IPS DF 6.9 (cell line): ENCODE measurements around the gene KRT25.
"Not testable (repeated sequence)": the region's sequence is repeated elsewhere in the genome, so short reads cannot be mapped to it uniquely, and the experiment has no call there.

Experiments used
- DNase-seq: peaks from one replicate; pipeline ENCODE4 v3.0.0-alpha.2; 2013; ENCODE audit warnings: low read depth, low spot score
- H3K27ac ChIP-seq: one replicate; pipeline ENCODE4 v1.5.1; 2013; ENCODE audit warnings: low read length, control low read depth
- H3K27me3 ChIP-seq: 2 replicates; pipeline ENCODE4 v1.6.1; 2013; ENCODE audit warnings: mild to moderate bottlenecking, low read length; ENCODE audit not compliant: control insufficient read depth, insufficient read depth
- H3K36me3 ChIP-seq: 2 replicates; pipeline ENCODE4 v1.6.1; 2013; ENCODE audit warnings: low read length; ENCODE audit not compliant: control insufficient read depth, insufficient read depth
- H3K4me1 ChIP-seq: 2 replicates; pipeline ENCODE4 v1.6.1; 2013; ENCODE audit warnings: low read length; ENCODE audit not compliant: control insufficient read depth, insufficient read depth
- H3K4me3 ChIP-seq: 2 replicates; pipeline ENCODE4 v1.5.1; 2013; ENCODE audit warnings: mild to moderate bottlenecking, low read length
- H3K9me3 ChIP-seq: 2 replicates; pipeline ENCODE4 v1.6.1; 2013; ENCODE audit warnings: low read length, inconsistent platforms; ENCODE audit not compliant: control insufficient read depth, insufficient read depth
- WGBS: extraction: QIAGEN DNeasy Blood & Tissue Kit; methylation state at CpG from one replicate; pipeline ENCODE4 v1.1.7; 2013; ENCODE audit warnings: mixed read lengths, missing lambda C conversion rate; ENCODE audit not compliant: insufficient read length, insufficient coverage; 5-methylcytosine and 5-hydroxymethylcytosine counted together

Gene KRT25

DNA sequence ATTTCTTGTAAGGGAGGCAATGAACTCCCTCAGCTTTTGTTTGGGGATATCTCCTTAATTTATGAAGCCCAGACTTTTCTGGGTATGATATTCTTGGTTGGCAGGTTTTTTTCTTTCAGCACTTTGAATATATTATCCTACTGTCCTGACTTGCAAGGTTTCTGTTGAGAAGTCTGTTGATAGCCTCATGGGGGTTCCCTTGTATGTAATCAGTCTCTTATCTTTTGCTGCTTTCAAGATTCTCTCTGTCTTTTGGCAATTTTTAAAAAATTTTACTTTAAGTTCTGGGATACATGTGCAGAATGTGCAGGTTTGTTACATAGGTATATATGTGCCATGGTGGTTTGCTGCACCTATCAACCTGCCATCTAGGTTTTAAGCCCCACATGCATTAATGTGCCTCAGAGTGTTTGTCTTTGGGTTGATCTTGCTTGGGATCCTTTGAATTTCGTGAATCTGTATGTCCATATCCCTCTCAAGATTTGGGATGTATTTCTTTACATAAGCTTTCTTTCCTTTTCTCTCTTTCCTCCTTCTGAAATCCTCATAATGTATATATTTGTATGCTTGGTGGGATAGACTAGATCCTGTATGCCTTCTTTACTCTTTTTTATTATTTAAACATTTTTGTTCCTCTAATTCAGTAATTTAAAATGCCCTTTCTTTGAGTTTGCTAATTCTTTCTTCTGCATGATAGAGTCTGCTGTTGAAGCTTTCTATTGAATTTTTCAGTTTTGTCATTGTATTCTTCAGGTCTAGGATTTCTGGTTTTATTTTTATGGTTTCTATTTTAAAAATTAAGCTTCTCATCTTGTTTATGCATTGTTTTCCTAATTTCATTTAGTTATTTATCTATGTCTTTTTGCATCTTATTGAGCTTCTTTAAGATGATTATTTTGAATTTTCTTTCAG, 5.2 kb upstream of the KRT25 start:
- Histone ChIP-seq H3K27ac (no peak overlapping the region), H3K27me3 (no peaks in the 10 kb centered on the region), H3K4me1 (no peaks in the 10 kb centered on the region), H3K4me3 (no peak overlapping the region), H3K36me3 (no peaks in the 10 kb centered on the region), H3K9me3 (peaks cover 2% of the 10 kb centered on the region; the same call in 1 of the 2 replicates)
- no CpG with 5 or more reads among the region's 1 CpG for WGBS
- no peak for DNase-seq

- H3K27me3 ChIP-seq: no peaks in the 10 kb centered on the region
- H3K9me3 ChIP-seq: no peaks in the 10 kb centered on the region
- WGBS: no CpG with 5 or more reads among the region's 3 CpGs
- no peaks in the 10 kb centered on the region; the same call in 1 of the 2 replicates for H3K4me1 ChIP-seq
- no peak overlapping the region for H3K27ac ChIP-seq
- no peak for DNase-seq
- H3K36me3 ChIP-seq: no peaks in the 10 kb centered on the region
- no peak overlapping the region for H3K4me3 ChIP-seq
Measured at GRCh38 chr17:40753804-40754203, 1.3 kb downstream of the KRT25 start.

- no peaks in the 10 kb centered on the region for H3K36me3 ChIP-seq
- H3K4me3 ChIP-seq: no peak overlapping the region
- DNase-seq: no peak
- H3K9me3 ChIP-seq: no peaks in the 10 kb centered on the region
- no CpG with 5 or more reads among the region's 14 CpGs for WGBS
- H3K27me3 ChIP-seq: no peaks in the 10 kb centered on the region
- no peaks in the 10 kb centered on the region; the same call in 1 of the 2 replicates for H3K4me1 ChIP-seq
- no peak overlapping the region for H3K27ac ChIP-seq
Measured at GRCh38 chr17:40751065-40751464, 4.1 kb downstream of the KRT25 start.

- no CpG with 5 or more reads among the region's 6 CpGs for WGBS
- Histone ChIP-seq H3K9me3 (no peaks in the 10 kb centered on the region), H3K27ac (no peak overlapping the region), H3K27me3 (no peaks in the 10 kb centered on the region), H3K36me3 (no peaks in the 10 kb centered on the region), H3K4me3 (no peak overlapping the region), H3K4me1 (no peaks in the 10 kb centered on the region; the same call in 1 of the 2 replicates)
- no peak for DNase-seq
Measured at GRCh38 chr17:40750391-40750790, 4.7 kb downstream of the KRT25 start.

DNA sequence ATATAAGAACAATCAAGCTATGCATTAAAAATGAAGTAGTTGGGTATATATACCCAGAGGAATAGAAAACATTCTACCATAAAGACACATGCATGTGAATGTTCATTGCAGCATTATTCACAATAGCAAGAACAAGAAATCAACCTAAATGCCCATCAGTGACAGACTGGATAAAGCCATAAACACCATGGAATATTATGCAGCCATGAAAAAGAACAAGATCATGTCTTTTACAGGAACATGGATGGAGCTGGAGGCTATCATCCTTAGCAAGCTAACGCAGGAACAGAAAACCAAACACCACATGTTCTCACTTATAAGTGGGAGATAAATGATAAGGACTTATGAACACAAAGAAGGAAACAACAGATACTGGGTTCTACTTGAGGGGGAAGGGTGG, 6.5 kb downstream of the KRT25 start:
- H3K4me1 ChIP-seq, H3K4me3 ChIP-seq, DNase-seq, H3K27ac ChIP-seq, H3K27me3 ChIP-seq, H3K36me3 ChIP-seq, H3K9me3 ChIP-seq: not testable (repeated sequence)
- WGBS: no CpG with 5 or more reads among the region's 1 CpG

DNA sequence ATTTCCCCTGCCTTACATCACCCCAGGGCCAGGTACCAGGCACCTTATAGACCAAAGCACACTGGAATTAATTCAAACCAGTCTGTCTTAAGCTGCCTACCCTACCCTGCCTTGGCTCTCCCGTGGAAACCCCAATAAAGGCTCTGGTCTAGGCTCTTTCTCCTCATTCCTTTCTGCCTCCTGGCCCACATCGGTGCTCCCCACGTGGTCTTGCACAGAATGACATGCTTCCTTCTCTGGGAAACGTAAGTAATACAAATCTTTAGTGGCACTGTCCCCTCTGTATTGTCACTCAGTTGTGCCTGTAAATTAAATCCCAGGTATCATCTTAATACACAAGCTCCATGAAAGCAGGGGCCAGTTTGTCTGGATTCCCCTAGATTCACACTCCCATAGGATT, 16.6 kb downstream of the KRT25 start:
- H3K9me3 ChIP-seq: no peaks in the 10 kb centered on the region
- no peaks in the 10 kb centered on the region for H3K36me3 ChIP-seq
- no peaks in the 10 kb centered on the region for H3K4me1 ChIP-seq
- no peaks in the 10 kb centered on the region for H3K27me3 ChIP-seq
- H3K4me3 ChIP-seq: no peak overlapping the region
- no peak overlapping the region for H3K27ac ChIP-seq
- no CpG with 5 or more reads among the region's 4 CpGs for WGBS
- DNase-seq: no peak

- H3K4me1 ChIP-seq: no peaks in the 10 kb centered on the region
- no CpG with 5 or more reads among the region's 1 CpG for WGBS
- H3K36me3 ChIP-seq: no peaks in the 10 kb centered on the region
- no peak overlapping the region for H3K27ac ChIP-seq
- DNase-seq: no peak
- no peaks in the 10 kb centered on the region for H3K27me3 ChIP-seq
- no peak overlapping the region for H3K4me3 ChIP-seq
- H3K9me3 ChIP-seq: no peaks in the 10 kb centered on the region
Measured at GRCh38 chr17:40735016-40735415, 20.1 kb downstream of the KRT25 start.

DNA sequence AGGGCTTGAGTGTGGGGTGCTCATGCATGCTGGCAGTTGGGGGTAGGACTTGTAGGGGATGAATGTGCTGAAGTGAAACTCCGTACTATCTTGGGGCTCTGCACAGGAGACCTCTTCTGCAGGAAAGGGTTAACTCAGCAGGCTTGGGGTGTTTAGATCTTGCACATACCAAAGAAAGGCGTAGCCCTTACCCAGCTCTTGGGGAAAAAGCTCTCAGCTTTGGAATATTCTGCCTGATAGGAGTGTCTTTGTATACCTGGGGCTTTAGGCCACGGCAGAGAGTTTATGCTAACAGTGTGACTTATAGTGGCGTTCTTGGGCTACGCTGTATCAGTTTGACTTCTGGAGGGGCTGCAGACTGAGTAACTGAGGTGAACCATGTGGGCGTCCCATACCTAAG, 21.1 kb downstream of the KRT25 start:
- no peaks in the 10 kb centered on the region for H3K9me3 ChIP-seq
- no peaks in the 10 kb centered on the region for H3K4me1 ChIP-seq
- H3K27ac ChIP-seq: no peak overlapping the region
- no peaks in the 10 kb centered on the region for H3K27me3 ChIP-seq
- no CpG with 5 or more reads among the region's 6 CpGs for WGBS
- no peak overlapping the region for H3K4me3 ChIP-seq
- no peaks in the 10 kb centered on the region for H3K36me3 ChIP-seq
- no peak for DNase-seq

- Histone ChIP-seq H3K36me3 (no peaks in the 10 kb centered on the region), H3K4me1 (no peaks in the 10 kb centered on the region), H3K4me3 (no peak overlapping the region), H3K27ac (no peak overlapping the region), H3K27me3 (no peaks in the 10 kb centered on the region), H3K9me3 (no peaks in the 10 kb centered on the region)
- no CpG with 5 or more reads among the region's 1 CpG for WGBS
- DNase-seq: no peak
Measured at GRCh38 chr17:40730970-40731369, 24.2 kb downstream of the KRT25 start.

DNA sequence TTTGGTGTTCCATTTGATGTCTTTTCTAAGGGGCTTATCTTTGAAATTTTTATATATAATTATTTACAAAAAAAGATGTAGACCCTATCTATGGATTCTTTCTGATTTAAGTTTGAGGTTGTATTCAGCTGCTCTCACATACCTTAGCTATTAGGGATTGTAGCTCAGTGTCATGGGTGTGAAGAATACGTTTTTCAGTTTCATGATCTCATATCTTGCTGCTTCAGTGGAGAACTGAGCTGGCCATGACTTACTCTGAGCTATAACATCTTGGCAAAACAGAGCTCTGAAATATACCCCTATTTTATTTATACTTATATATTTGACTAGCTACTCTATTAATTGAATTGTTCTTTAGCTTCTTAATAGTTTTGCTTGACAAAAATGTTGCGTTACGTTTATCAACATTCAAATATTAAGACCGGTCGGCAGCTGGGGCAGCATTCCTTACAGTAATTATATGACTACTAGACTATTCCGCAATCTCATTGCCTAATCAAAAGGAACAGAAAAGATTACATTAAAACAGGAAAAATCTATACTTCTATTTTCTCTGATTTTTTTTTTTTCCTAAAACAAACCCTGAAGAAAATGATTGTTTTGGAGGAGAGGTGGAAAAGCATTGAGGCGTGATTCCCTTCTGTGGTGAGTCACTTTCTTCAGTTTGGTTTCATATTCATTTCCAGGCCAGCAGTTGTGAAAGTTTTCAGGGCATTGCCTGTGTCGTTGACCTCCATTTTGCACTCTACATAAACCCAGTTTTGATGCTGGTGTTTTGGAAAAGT, 27.5 kb downstream of the KRT25 start:
- DNase-seq: no peak
- no CpG with 5 or more reads among the region's 8 CpGs for WGBS
- Histone ChIP-seq H3K4me1 (no peaks in the 10 kb centered on the region), H3K27ac (no peak overlapping the region), H3K27me3 (no peaks in the 10 kb centered on the region), H3K9me3 (no peaks in the 10 kb centered on the region), H3K4me3 (no peak overlapping the region), H3K36me3 (no peaks in the 10 kb centered on the region)
